GM13976 (cell line): ENCODE data around the gene FXYD1.
A peak's percentile ranks its signal among the peaks of the same experiment; 100 is the strongest.

ENCODE experiments used
- DNase-seq: peaks from one replicate; pipeline ENCODE4 v3.0.0; 2012; ENCODE audit warnings: low spot score
- in situ Hi-C: fragments of 300-500 bp; cut with MboI; formaldehyde crosslinking; loops from one replicate; pipeline ENCODE4 v1.12.0; 2022; ENCODE audit warnings: low sequenced_read_pairs, mixed read lengths, inconsistent platforms; ENCODE audit not compliant: unreplicated experiment
- TF ChIP-seq, protein P1 (sequence below): IDR thresholded peaks from 2 replicates; pipeline ENCODE4 v1.5.1; 2012; ENCODE audit warnings: borderline replicate concordance, mild to moderate bottlenecking; ENCODE audit not compliant: insufficient read depth; ENCODE audit errors: extremely low read depth, missing control alignments, control extremely low read depth

Gene FXYD1

GRCh38 chr19:35138305-35138892 lies at the start of gene FXYD1:
TSS of gene FXYD1 (plus strand) at chr19:35138824. CDS start at chr19:35140080, 1,256 bp downstream.
- DNase-seq: no peak
- in situ Hi-C loops: no loop called here
- TF ChIP-seq, protein P1, sequence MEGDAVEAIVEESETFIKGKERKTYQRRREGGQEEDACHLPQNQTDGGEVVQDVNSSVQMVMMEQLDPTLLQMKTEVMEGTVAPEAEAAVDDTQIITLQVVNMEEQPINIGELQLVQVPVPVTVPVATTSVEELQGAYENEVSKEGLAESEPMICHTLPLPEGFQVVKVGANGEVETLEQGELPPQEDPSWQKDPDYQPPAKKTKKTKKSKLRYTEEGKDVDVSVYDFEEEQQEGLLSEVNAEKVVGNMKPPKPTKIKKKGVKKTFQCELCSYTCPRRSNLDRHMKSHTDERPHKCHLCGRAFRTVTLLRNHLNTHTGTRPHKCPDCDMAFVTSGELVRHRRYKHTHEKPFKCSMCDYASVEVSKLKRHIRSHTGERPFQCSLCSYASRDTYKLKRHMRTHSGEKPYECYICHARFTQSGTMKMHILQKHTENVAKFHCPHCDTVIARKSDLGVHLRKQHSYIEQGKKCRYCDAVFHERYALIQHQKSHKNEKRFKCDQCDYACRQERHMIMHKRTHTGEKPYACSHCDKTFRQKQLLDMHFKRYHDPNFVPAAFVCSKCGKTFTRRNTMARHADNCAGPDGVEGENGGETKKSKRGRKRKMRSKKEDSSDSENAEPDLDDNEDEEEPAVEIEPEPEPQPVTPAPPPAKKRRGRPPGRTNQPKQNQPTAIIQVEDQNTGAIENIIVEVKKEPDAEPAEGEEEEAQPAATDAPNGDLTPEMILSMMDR: no peak

- in situ Hi-C loops: no loop called here
- TF ChIP-seq, protein P1: no peak
- DNase-seq: no peak
Observed at GRCh38 chr19:35089554-35089953, 49.1 kb upstream of the FXYD1 start.

DNA sequence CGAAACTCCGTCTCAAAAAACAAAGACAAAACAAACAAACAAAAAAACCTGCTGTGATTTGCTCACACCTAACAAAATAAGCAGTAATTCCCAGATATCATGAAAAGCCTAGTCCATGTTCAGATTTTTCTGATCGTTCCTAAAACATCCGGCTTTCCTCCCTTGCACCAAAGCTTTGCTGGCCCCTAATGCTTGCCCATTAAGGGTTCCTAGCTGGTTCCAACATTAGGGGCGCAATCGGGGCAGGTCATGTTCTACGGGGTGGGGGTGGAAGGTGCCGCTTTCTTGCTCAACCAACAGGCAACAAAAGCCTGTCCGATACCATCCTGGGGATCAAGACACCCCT lies 48.5 kb upstream of the FXYD1 start:
- in situ Hi-C loops: no loop called here
- no peak for DNase-seq

DNA sequence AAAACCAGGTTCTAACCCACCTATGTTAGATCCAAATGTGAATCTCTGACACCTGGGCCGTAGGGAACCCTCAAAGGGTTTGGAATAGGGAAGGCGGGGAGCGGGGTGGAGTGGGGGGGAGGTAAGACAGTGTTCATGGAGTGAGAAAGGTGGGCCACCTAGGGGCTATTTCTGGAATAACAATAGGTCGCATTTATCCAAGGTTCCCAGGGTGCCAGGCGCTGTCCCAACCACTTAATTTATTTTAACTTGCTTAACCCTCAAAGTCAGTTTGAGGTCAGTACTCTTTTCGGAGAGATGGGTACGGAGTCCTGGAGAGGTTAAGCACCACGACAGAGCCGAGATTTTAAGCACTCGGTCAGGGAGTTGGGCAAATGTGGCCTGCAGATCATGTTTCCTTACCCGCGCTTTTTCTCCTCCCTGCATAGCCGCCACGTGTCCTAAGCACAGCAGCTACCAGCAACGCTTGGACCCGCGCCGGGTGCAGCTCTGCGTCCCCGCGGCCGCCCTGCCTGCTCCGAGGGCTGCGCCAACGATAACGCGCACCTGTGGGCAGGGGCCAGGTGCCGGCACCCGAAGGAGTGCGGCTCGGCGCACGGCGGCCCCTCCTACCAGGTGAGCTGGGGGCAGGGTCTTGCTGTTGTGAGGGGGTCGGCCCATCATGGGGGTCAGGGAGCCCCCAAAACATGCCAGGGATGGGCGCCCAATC lies 48.0 kb upstream of the FXYD1 start:
- DNase-seq: peak; percentile 82
- in situ Hi-C loops: no loop called here
- TF ChIP-seq, protein P1: peak; percentile 41

More for the DNA sequence above, 48.5 kb upstream of the FXYD1 start:
- TF ChIP-seq, protein P1: no peak

DNA sequence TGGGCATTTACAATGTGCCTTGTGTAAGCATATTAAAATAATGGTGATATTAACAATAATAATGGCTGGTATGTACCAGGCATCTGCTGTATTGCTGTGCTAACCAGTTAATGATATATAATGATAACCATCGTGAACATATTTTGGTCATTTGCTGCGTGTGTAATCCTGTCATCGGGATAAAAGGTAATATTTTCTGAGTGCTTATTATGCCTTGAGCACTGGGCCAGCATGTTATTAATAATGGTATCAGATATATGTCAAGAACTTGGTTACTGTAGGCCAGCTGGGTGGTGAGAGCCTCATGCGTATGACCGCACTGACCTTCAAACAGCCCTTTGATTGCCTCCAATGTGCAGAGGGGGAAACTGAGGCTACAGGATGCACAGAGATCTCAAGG lies 45.2 kb upstream of the FXYD1 start:
- TF ChIP-seq, protein P1: no peak
- DNase-seq: no peak
- in situ Hi-C loops: no loop called here

- DNase-seq: no peak
- TF ChIP-seq, protein P1: no peak
- in situ Hi-C loops: no loop called here
Observed at GRCh38 chr19:35093941-35094647, 44.5 kb upstream of the FXYD1 start.
